GM23338 (cell line): ENCODE measurements around the gene CCDC183. TPM values are rescaled to one million over a fixed set of nuclear protein-coding genes. Genes with fewer than 3 reads are reported as not detected.

Experiments
- ATAC-seq: fragments of 200-7000 bp; cut with Tn5 transposase; 3 replicates; pipeline ENCODE4 v1.9.1; 2020
- DNase-seq: peaks from one replicate; pipeline ENCODE4 v3.0.0-alpha.2; 2015; ENCODE audit warnings: low spot score
- H2AFZ ChIP-seq: fragments of 200-600 bp; sonication (generic); 2 replicates; pipeline ENCODE4 v1.8.0; 2016; ENCODE audit warnings: antibody characterized with exemption, mild to moderate bottlenecking, moderate library complexity
- H3F3A ChIP-seq: fragments of 200-600 bp; sonication (generic); replicated peaks from 2 replicates; pipeline ENCODE4 v1.8.0; 2017; ENCODE audit warnings: antibody characterized with exemption, mixed run types, low read depth
- H3K27ac ChIP-seq: fragments of 200-600 bp; sonication (generic); 2 replicates; pipeline ENCODE4 v1.6.1; 2016; ENCODE audit warnings: low read depth
- H3K27me3 ChIP-seq: fragments of 200-600 bp; sonication (generic); 2 replicates; pipeline ENCODE4 v1.8.0; 2016; ENCODE audit warnings: mild to moderate bottlenecking, mixed run types, moderate library complexity; ENCODE audit not compliant: insufficient read depth
- H3K36me3 ChIP-seq: fragments of 200-600 bp; sonication (generic); 2 replicates; pipeline ENCODE4 v1.8.0; 2016; ENCODE audit warnings: mild to moderate bottlenecking; ENCODE audit not compliant: insufficient read depth
- H3K4me1 ChIP-seq: fragments of 200-600 bp; sonication (generic); 2 replicates; pipeline ENCODE4 v1.8.0; 2016; ENCODE audit warnings: mild to moderate bottlenecking, moderate library complexity; ENCODE audit not compliant: insufficient read depth
- H3K4me2 ChIP-seq: fragments of 200-600 bp; sonication (generic); 2 replicates; pipeline ENCODE4 v1.7.1; 2017; ENCODE audit warnings: mixed run types
- H3K4me3 ChIP-seq: fragments of 200-600 bp; sonication (generic); 2 replicates; pipeline ENCODE4 v1.6.1; 2016; ENCODE audit warnings: mixed run types
- H3K79me2 ChIP-seq: fragments of 200-600 bp; sonication (generic); replicated peaks from 2 replicates; pipeline ENCODE4 v1.8.0; 2017; ENCODE audit warnings: mild to moderate bottlenecking; ENCODE audit not compliant: insufficient read depth
- H3K9me2 ChIP-seq: fragments of 200-600 bp; sonication (generic); 2 replicates; pipeline ENCODE4 v1.8.0; 2017; ENCODE audit not compliant: insufficient read depth
- H4K20me1 ChIP-seq: fragments of 200-600 bp; sonication (generic); replicated peaks from 2 replicates; pipeline ENCODE4 v1.8.0; 2017; ENCODE audit warnings: mild to moderate bottlenecking; ENCODE audit not compliant: insufficient read depth
- H3K27ac Mint-ChIP-seq: 2 replicates; pipeline ENCODE4 v1.8.0; 2020; ENCODE audit warnings: inconsistent platforms, mild to moderate bottlenecking, moderate library complexity, mixed read lengths
- H3K27me3 Mint-ChIP-seq: 3 replicates; pipeline ENCODE4 v1.8.0; 2022; ENCODE audit warnings: low read depth, mild to moderate bottlenecking, moderate library complexity, mixed read lengths, inconsistent platforms; ENCODE audit not compliant: insufficient read depth, poor library complexity
- H3K36me3 Mint-ChIP-seq: 3 replicates; pipeline ENCODE4 v1.8.0; 2021; ENCODE audit warnings: low read depth, mild to moderate bottlenecking, inconsistent platforms, moderate library complexity, mixed read lengths
- H3K4me1 Mint-ChIP-seq: 3 replicates; pipeline ENCODE4 v1.8.0; 2020; ENCODE audit warnings: mild to moderate bottlenecking, inconsistent platforms, mixed read lengths
- H3K4me3 Mint-ChIP-seq: 3 replicates; pipeline ENCODE4 v1.8.0; 2021; ENCODE audit warnings: moderate library complexity, mild to moderate bottlenecking, inconsistent platforms, mixed read lengths
- H3K9me3 Mint-ChIP-seq: 3 replicates; pipeline ENCODE4 v1.8.0; 2020; ENCODE audit warnings: moderate library complexity, mild to moderate bottlenecking, inconsistent platforms, mixed read lengths
- CREB1 ChIP-seq: fragments of 250-450 bp; sonication (Bioruptor Pico); IDR thresholded peaks from 2 replicates; pipeline ENCODE4 v1.5.0; 2020; ENCODE audit warnings: low read depth, mild to moderate bottlenecking, moderate library complexity
- CTCF ChIP-seq, 2 experiments: fragments of 200-600 bp in 1 of 2; sonication (generic) in 1 of 2; conservative IDR thresholded peaks; 2 replicates each; pipeline versions ENCODE4 v1.5.1 to v1.6.1; 2016 to 2017; ENCODE audit warnings: antibody characterized with exemption in 2 of 2, low read depth in 2 of 2, mild to moderate bottlenecking in 2 of 2, moderate library complexity in 1 of 2
- ETS1 ChIP-seq: IDR thresholded peaks from 2 replicates; pipeline ENCODE4 v1.6.1; 2016; ENCODE audit warnings: antibody characterized with exemption
- EZH2 ChIP-seq: fragments of 200-600 bp; sonication (generic); IDR thresholded peaks from one replicate; pipeline ENCODE4 v1.8.0; 2017; ENCODE audit warnings: antibody characterized with exemption, mild to moderate bottlenecking, low read depth; ENCODE audit not compliant: unreplicated experiment
- EZH2phosphoT487 ChIP-seq: fragments of 200-600 bp; sonication (generic); IDR thresholded peaks from one replicate; pipeline ENCODE4 v1.8.1; 2018; ENCODE audit warnings: antibody characterized with exemption; ENCODE audit not compliant: unreplicated experiment
- JUNB ChIP-seq: IDR thresholded peaks from one replicate; pipeline ENCODE4 v1.6.1; 2016; ENCODE audit warnings: antibody characterized with exemption; ENCODE audit not compliant: unreplicated experiment
- NANOG ChIP-seq: IDR thresholded peaks from 2 replicates; pipeline ENCODE4 v1.6.1; 2016; ENCODE audit warnings: antibody characterized with exemption, borderline replicate concordance
- POLR2AphosphoS5 ChIP-seq: IDR thresholded peaks from 2 replicates; pipeline ENCODE4 v1.6.1; 2016; ENCODE audit warnings: antibody characterized with exemption, low read depth
- REST ChIP-seq: IDR thresholded peaks from one replicate; pipeline ENCODE4 v1.6.1; 2018; ENCODE audit warnings: antibody characterized with exemption; ENCODE audit not compliant: unreplicated experiment
- STAT1 ChIP-seq: IDR thresholded peaks from one replicate; pipeline ENCODE4 v1.6.1; 2016; ENCODE audit warnings: antibody characterized with exemption; ENCODE audit not compliant: unreplicated experiment
- ZNF114 ChIP-seq: fragments of 250-450 bp; sonication (Bioruptor Pico); IDR thresholded peaks from 2 replicates; pipeline ENCODE4 v1.5.0; 2020; ENCODE audit warnings: mild to moderate bottlenecking, moderate library complexity
- ZNF331 ChIP-seq: fragments of 250-450 bp; sonication (Bioruptor Pico); IDR thresholded peaks from 2 replicates; pipeline ENCODE4 v1.5.0; 2020; ENCODE audit warnings: low read depth, mild to moderate bottlenecking, moderate library complexity
- ZNF462 ChIP-seq: fragments of 250-450 bp; sonication (Bioruptor Pico); IDR thresholded peaks from 2 replicates; pipeline ENCODE4 v1.5.0; 2020; ENCODE audit warnings: mild to moderate bottlenecking, moderate library complexity
- polyA plus RNA-seq: library from polyadenylated mRNA; unstranded; fragments of >200 nt; fragmentation: Nextera tagmentation; extraction: Ambion mirVana; gene quantifications from 2 replicates; pipeline ENCODE4 v1.2.1, GENCODE V29; 2016
- total RNA-seq: library from RNA; depleted of rRNA; stranded (reverse); fragments of >200 nt; shearing (Covaris generic); gene quantifications from 2 replicates; pipeline ENCODE4 v1.2.3, GENCODE V29; 2014

The CCDC183 gene
- total and polyA plus RNA-seq, 2 experiments from 2014 or later, result 1.1 to 1.2 TPM

GRCh38 chr9:136849960-136850865, 54.1 kb downstream of the CCDC183 start:
- Histone ChIP-seq H3K4me3 (peak overlapping the region; percentile 88), H3K9me2 (no peaks in the 10 kb centered on the region), H4K20me1 (0 out of 2 replicates have a peak, but pooled peaks cover 3% of the 10 kb centered on the region), H3K27ac (no peak overlapping the region), H3K4me2 (peak overlapping the region; percentile 86), H2AFZ (no peak overlapping the region), H3F3A (0 out of 2 replicates have a peak, but pooled peaks cover 5% of the 10 kb centered on the region), H3K27me3 (peaks cover 10% of the 10 kb centered on the region), H3K36me3 (no peaks in the 10 kb centered on the region; the same call in 1 of the 2 replicates), H3K79me2 (no peaks in the 10 kb centered on the region), H3K4me1 (no peaks in the 10 kb centered on the region; the same call in 1 of the 2 replicates)
- DNase-seq (no peak), ATAC-seq (no peak)
- Mint-ChIP-seq H3K9me3 (no peaks in the 10 kb centered on the region), H3K4me3 (peak overlapping the region; percentile 93), H3K36me3 (peaks cover 2% of the 10 kb centered on the region; the same call in 2 of the 3 replicates), H3K27me3 (peaks cover 26% of the 10 kb centered on the region), H3K4me1 (no peaks in the 10 kb centered on the region; the same call in 2 of the 3 replicates), H3K27ac (peak overlapping the region; percentile 62; the same call in 1 of the 2 replicates)
- TF ChIP-seq CREB1 (CRISPR knock-in tag) (no peak), NANOG (no peak), CTCF (conservative IDR thresholded peaks at IDR 0.05; ENCODE audit: low read depth in 2 of 2) (no peak), REST (no peak), POLR2AphosphoS5 (no peak), STAT1 (no peak), ZNF331 (CRISPR knock-in tag) (no peak), EZH2 (no peak), ZNF462 (CRISPR knock-in tag) (no peak), JUNB (no peak), ETS1 (no peak), ZNF114 (CRISPR knock-in tag) (no peak), EZH2phosphoT487 (no peak)
